GM18951 (cell line): ENCODE data around the gene OR2M3.

Experiments
- POLR2A ChIP-seq: IDR thresholded peaks from 4 replicates; pipeline ENCODE4 v1.6.1; 2011; ENCODE audit warnings: mild to moderate bottlenecking; ENCODE audit not compliant: insufficient read length, insufficient read depth; ENCODE audit errors: extremely low read depth
- in situ Hi-C: fragments of 300-500 bp; cut with MboI; formaldehyde crosslinking; loops from one replicate; pipeline ENCODE4 v1.12.0; 2022; ENCODE audit warnings: low sequenced_read_pairs, mixed read lengths, inconsistent platforms; ENCODE audit not compliant: unreplicated experiment

OR2M3 gene

GRCh38 chr1:248196965-248197364 is at the start of gene OR2M3:
OR2M3 (plus strand) TSS chr1:248197265; CDS start chr1:248203068, 5,803 bp downstream.
- TF ChIP-seq POLR2A: no peak
- in situ Hi-C loops: no loop called here

- in situ Hi-C loops: no loop called here
- no peak for TF ChIP-seq POLR2A
These were observed 44.8 kb upstream of the OR2M3 start for GRCh38 chr1:248152056-248152827.

- no peak for TF ChIP-seq POLR2A
- in situ Hi-C loops: no loop called here
These were observed 41.1 kb upstream of the OR2M3 start for GRCh38 chr1:248155927-248156326.

- in situ Hi-C loops: no loop called here
- TF ChIP-seq POLR2A: no peak
These were observed 38.3 kb upstream of the OR2M3 start for GRCh38 chr1:248158758-248159157.

GRCh38 chr1:248164031-248164430 is 33.0 kb upstream of the OR2M3 start:
- no peak for TF ChIP-seq POLR2A
- in situ Hi-C loops: no loop called here

GRCh38 chr1:248165186-248165585 is 31.9 kb upstream of the OR2M3 start:
- in situ Hi-C loops: no loop called here
- no peak for TF ChIP-seq POLR2A

- in situ Hi-C loops: no loop called here
- no peak for TF ChIP-seq POLR2A
These were observed 22.5 kb upstream of the OR2M3 start, which contains the start of gene OR2M2 for GRCh38 chr1:248174521-248174920. OR2M2 (plus strand) TSS chr1:248174821; CDS start chr1:248179986, 5,165 bp downstream.

GRCh38 chr1:248183996-248184395 is 13.1 kb upstream of the OR2M3 start:
- in situ Hi-C loops: no loop called here
- TF ChIP-seq POLR2A: no peak

GRCh38 chr1:248187363-248187762 is 9.7 kb upstream of the OR2M3 start:
- no peak for TF ChIP-seq POLR2A
- in situ Hi-C loops: no loop called here

GRCh38 chr1:248189026-248189425 is 8.0 kb upstream of the OR2M3 start:
- in situ Hi-C loops: no loop called here
- no peak for TF ChIP-seq POLR2A

- in situ Hi-C loops: no loop called here
- TF ChIP-seq POLR2A: no peak
These were observed 2.9 kb upstream of the OR2M3 start for GRCh38 chr1:248194117-248194516.

- no peak for TF ChIP-seq POLR2A
- in situ Hi-C loops: no loop called here
These were observed 18.8 kb downstream of the OR2M3 start for GRCh38 chr1:248215880-248216279.

- in situ Hi-C loops: no loop called here
These were observed 28.5 kb downstream of the OR2M3 start for GRCh38 chr1:248225537-248225936.

GRCh38 chr1:248229360-248229908 is 32.4 kb downstream of the OR2M3 start:
- TF ChIP-seq POLR2A: no peak
- in situ Hi-C loops: no loop called here

More at GRCh38 chr1:248225537-248225936, 28.5 kb downstream of the OR2M3 start:
- no peak for TF ChIP-seq POLR2A
